GM23248 (cell line): ENCODE results near the gene TCTA. TPM values are rescaled to one million over a fixed set of nuclear protein-coding genes. Genes with fewer than 3 reads are reported as not detected.
A peak's percentile ranks its signal among the peaks of the same experiment; 100 is the strongest.

Experiments
- DNase-seq: peaks from one replicate; pipeline ENCODE4 v3.0.0-alpha.2; 2015
- H2AFZ ChIP-seq: fragments of 200-600 bp; sonication (generic); 2 replicates; pipeline ENCODE4 v1.6.1; 2016; ENCODE audit warnings: antibody characterized with exemption
- H3F3A ChIP-seq: fragments of 200-600 bp; sonication (generic); 2 replicates; pipeline ENCODE4 v1.6.1; 2016; ENCODE audit warnings: mild to moderate bottlenecking, antibody characterized with exemption, mixed run types; ENCODE audit not compliant: insufficient read depth
- H3K27ac ChIP-seq: fragments of 200-600 bp; sonication (generic); 2 replicates; pipeline ENCODE4 v1.5.1; 2016; ENCODE audit warnings: mild to moderate bottlenecking
- H3K27me3 ChIP-seq: fragments of 200-600 bp; sonication (generic); replicated peaks from 2 replicates; pipeline ENCODE4 v1.6.1; 2016; ENCODE audit warnings: mild to moderate bottlenecking; ENCODE audit not compliant: insufficient read depth
- H3K36me3 ChIP-seq: fragments of 200-600 bp; sonication (generic); 2 replicates; pipeline ENCODE4 v1.6.1; 2016; ENCODE audit warnings: low read depth, mild to moderate bottlenecking
- H3K4me1 ChIP-seq: fragments of 200-600 bp; sonication (generic); 2 replicates; pipeline ENCODE4 v1.6.1; 2016; ENCODE audit warnings: mild to moderate bottlenecking; ENCODE audit not compliant: insufficient read depth
- H3K4me2 ChIP-seq: fragments of 200-600 bp; sonication (generic); one replicate; pipeline ENCODE4 v1.6.1; 2016; ENCODE audit warnings: mild to moderate bottlenecking; ENCODE audit not compliant: unreplicated experiment
- H3K4me3 ChIP-seq: fragments of 200-600 bp; sonication (generic); 2 replicates; pipeline ENCODE4 v1.5.1; 2016; ENCODE audit warnings: mild to moderate bottlenecking
- H3K79me2 ChIP-seq: fragments of 200-600 bp; sonication (generic); 2 replicates; pipeline ENCODE4 v1.6.1; 2016; ENCODE audit warnings: mild to moderate bottlenecking; ENCODE audit not compliant: insufficient read depth
- H3K9ac ChIP-seq: fragments of 200-600 bp; sonication (generic); 2 replicates; pipeline ENCODE4 v1.6.1; 2016; ENCODE audit warnings: mild to moderate bottlenecking
- H3K9me2 ChIP-seq: fragments of 200-600 bp; sonication (generic); 2 replicates; pipeline ENCODE4 v1.6.1; 2016; ENCODE audit warnings: mixed run types, mild to moderate bottlenecking, moderate library complexity; ENCODE audit not compliant: insufficient read depth
- H3K9me3 ChIP-seq: fragments of 200-600 bp; sonication (generic); one replicate; pipeline ENCODE4 v1.6.1; 2017; ENCODE audit warnings: low read depth
- H4K20me1 ChIP-seq: fragments of 200-600 bp; sonication (generic); 2 replicates; pipeline ENCODE4 v1.6.0; 2016; ENCODE audit not compliant: insufficient read depth
- EZH2 ChIP-seq: fragments of 200-600 bp; sonication (generic); IDR thresholded peaks from 2 replicates; pipeline ENCODE4 v1.6.1; 2018; ENCODE audit warnings: antibody characterized with exemption, mild to moderate bottlenecking; ENCODE audit not compliant: insufficient read depth, poor library complexity, severe bottlenecking
- EZH2phosphoT487 ChIP-seq: fragments of 200-600 bp; sonication (generic); IDR thresholded peaks from 2 replicates; pipeline ENCODE4 v1.6.1; 2018; ENCODE audit warnings: antibody characterized with exemption, moderate library complexity, mild to moderate bottlenecking, low read depth; ENCODE audit not compliant: insufficient read depth
- WGBS, 2 experiments: methylation state at CpG; one replicate each; pipeline ENCODE4 v1.1.6; 2015 to 2017; ENCODE audit warnings: low lambda C conversion rate in 2 of 2, low coverage in 1 of 2; ENCODE audit errors: missing lambda C conversion rate in 2 of 2; 5-methylcytosine and 5-hydroxymethylcytosine counted together
- in situ Hi-C: fragments of 300-500 bp; cut with MboI; formaldehyde crosslinking; loops from 2 replicates; pipeline ENCODE4 v1.15.0; 2020
- polyA plus RNA-seq: library from polyadenylated mRNA; unstranded; fragments of >200 nt; fragmentation: Nextera tagmentation; extraction: Ambion mirVana; gene quantifications from 2 replicates; pipeline ENCODE4 v1.2.1, GENCODE V29; 2016
- total RNA-seq: library from RNA; depleted of rRNA; stranded (reverse); fragments of >200 nt; shearing (Covaris generic); gene quantifications from 2 replicates; pipeline ENCODE4 v1.2.3, GENCODE V29; 2014

The TCTA gene
- total and polyA plus RNA-seq, 2 experiments from 2014 or later, result 52.2 to 55.7 TPM

DNA sequence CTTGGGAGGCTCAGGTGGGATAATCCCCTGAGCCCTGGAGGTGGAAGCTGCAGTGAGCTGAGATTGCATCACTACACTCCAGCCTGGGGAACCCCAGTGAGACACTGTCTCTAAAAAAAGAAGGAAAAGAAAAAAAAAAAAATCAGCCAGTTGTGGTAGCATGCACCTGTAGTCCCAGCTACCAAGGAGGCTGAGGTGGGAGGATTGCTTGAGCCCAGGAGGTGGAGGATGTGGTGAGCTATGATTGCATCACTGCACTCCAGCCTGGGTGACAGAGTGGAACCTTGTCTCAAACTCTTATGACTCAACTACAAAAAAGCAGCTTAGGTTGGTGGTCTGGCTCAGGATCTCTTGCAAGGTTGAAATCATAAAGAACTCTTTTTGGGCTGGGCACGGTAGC lies 34.7 kb upstream of the TCTA start:
- Histone ChIP-seq H3K9me2 (no peaks in the 10 kb centered on the region), H3K9ac (peak overlapping the region; percentile 58), H3F3A (peaks cover 68% of the 10 kb centered on the region), H3K4me2 (peak overlapping the region; percentile 17), H3K79me2 (peaks cover 98% of the 10 kb centered on the region), H3K4me1 (peaks cover 30% of the 10 kb centered on the region), H4K20me1 (peaks cover 36% of the 10 kb centered on the region), H3K27me3 (no peaks in the 10 kb centered on the region), H3K4me3 (peak overlapping the region; percentile 29; the same call in 1 of the 2 replicates), H3K9me3 (no peaks in the 10 kb centered on the region), H3K27ac (peak overlapping the region; percentile 88), H2AFZ (no peak overlapping the region), H3K36me3 (peaks cover 30% of the 10 kb centered on the region)
- no peak for TF ChIP-seq EZH2phosphoT487
- TF ChIP-seq EZH2, result no peak
- in situ Hi-C loops, result no loop called here
- peak; percentile 75 for DNase-seq
- WGBS, 2 experiments, result 92 to 100% methylated on average over 1 of the region's 1 CpG

DNA sequence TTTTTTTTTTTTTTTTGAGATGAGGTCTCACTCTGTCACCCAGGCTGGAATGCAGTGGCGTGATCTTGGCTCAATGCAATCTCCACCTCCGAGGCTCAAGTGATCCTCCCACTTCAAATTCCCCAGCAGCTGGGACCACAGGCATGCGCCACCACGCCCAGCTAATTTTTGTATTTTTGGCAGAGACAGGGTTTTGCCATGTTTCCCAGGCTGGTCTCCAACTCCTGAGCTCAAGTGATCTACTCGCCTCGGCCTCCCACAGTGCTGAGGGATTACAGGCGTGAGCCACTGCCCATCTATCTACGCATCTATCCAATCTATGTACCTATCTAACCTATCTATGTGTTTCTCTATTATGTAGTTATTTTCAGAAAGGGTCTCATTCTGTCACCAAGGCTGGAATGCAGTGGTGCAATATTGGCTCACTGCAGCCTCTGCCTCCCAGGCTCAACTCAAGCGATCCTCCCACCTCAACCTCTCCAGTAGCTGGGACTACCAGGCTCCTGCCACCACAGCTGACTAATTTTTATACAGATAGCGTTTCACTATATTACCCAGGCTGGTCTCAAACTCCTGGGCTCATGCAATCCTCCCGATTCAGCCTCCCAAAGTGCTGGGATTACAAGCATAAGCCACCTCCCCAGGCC lies 33.9 kb upstream of the TCTA start:
- peaks cover 62% of the 10 kb centered on the region for H3F3A ChIP-seq
- peaks cover 98% of the 10 kb centered on the region for H3K79me2 ChIP-seq
- no peak overlapping the region for H2AFZ ChIP-seq
- peak; percentile 86 for DNase-seq
- WGBS, 2 experiments, result 32 to 36% methylated on average over 11 of the region's 11 CpGs
- peak overlapping the region; percentile 40 for H3K9ac ChIP-seq
- no peaks in the 10 kb centered on the region for H3K9me3 ChIP-seq
- TF ChIP-seq EZH2phosphoT487 (no peak), EZH2 (no peak)
- H4K20me1 ChIP-seq, result peaks cover 36% of the 10 kb centered on the region
- peaks cover 21% of the 10 kb centered on the region for H3K36me3 ChIP-seq
- H3K27me3 ChIP-seq, result no peaks in the 10 kb centered on the region
- peak overlapping the region; percentile 88 for H3K27ac ChIP-seq
- in situ Hi-C loops, result no loop called here
- peak overlapping the region; percentile 13; the same call in 1 of the 2 replicates for H3K4me3 ChIP-seq
- H3K9me2 ChIP-seq, result no peaks in the 10 kb centered on the region
- peak overlapping the region; percentile 60 for H3K4me2 ChIP-seq
- peaks cover 30% of the 10 kb centered on the region for H3K4me1 ChIP-seq

- no peak overlapping the region for H2AFZ ChIP-seq
- no peak overlapping the region for H3K4me2 ChIP-seq
- no peak for DNase-seq
- H3K4me3 ChIP-seq, result no peak overlapping the region
- no peaks in the 10 kb centered on the region for H3K27me3 ChIP-seq
- peaks cover 38% of the 10 kb centered on the region for H4K20me1 ChIP-seq
- H3K79me2 ChIP-seq, result peaks cover 100% of the 10 kb centered on the region
- peaks cover 25% of the 10 kb centered on the region for H3K4me1 ChIP-seq
- 61 to 65% methylated on average over 5 of the region's 5 CpGs for WGBS, 2 experiments
- H3K27ac ChIP-seq, result no peak overlapping the region
- no peaks in the 10 kb centered on the region for H3K36me3 ChIP-seq
- H3K9ac ChIP-seq, result no peak overlapping the region
- TF ChIP-seq EZH2, result no peak
- no peak for TF ChIP-seq EZH2phosphoT487
- H3K9me3 ChIP-seq, result no peaks in the 10 kb centered on the region
- in situ Hi-C loops, result no loop called here
- H3K9me2 ChIP-seq, result no peaks in the 10 kb centered on the region
- H3F3A ChIP-seq, result peaks cover 54% of the 10 kb centered on the region
These were observed 28.8 kb upstream of the TCTA start for GRCh38 chr3:49383387-49383786.

DNA sequence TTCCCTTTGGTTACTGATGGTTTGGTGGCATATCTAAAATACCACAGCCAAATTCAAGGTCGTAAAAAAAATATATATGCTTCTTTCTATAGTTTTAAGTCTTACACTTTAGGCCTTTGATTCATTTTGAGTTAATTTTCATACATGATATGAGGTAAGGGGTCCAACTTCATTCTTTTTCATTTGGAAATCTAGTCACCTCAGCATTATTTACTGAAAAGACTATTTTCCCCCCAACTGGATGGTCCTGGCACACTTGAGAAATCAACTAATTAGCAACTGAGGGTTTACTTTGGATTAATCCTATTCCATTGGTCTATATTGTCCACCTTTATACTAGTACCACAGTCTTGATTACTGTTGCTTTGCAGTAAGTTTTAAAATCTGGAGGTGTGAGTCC lies 26.6 kb upstream of the TCTA start:
- WGBS, 2 experiments, result 96% methylated on average over 1 of the region's 1 CpG
- H3K9ac ChIP-seq, result no peak overlapping the region
- H3F3A ChIP-seq, result peaks cover 40% of the 10 kb centered on the region
- H3K4me3 ChIP-seq, result no peak overlapping the region
- H3K27ac ChIP-seq, result no peak overlapping the region
- peaks cover 10% of the 10 kb centered on the region for H3K4me1 ChIP-seq
- peaks cover 37% of the 10 kb centered on the region for H4K20me1 ChIP-seq
- H3K79me2 ChIP-seq, result peaks cover 100% of the 10 kb centered on the region
- in situ Hi-C loops, result no loop called here
- H3K27me3 ChIP-seq, result no peaks in the 10 kb centered on the region
- no peaks in the 10 kb centered on the region for H3K9me3 ChIP-seq
- no peak for DNase-seq
- no peak overlapping the region for H3K4me2 ChIP-seq
- H3K9me2 ChIP-seq, result no peaks in the 10 kb centered on the region
- no peak for TF ChIP-seq EZH2phosphoT487
- TF ChIP-seq EZH2, result no peak
- no peak overlapping the region for H2AFZ ChIP-seq
- 0 out of 2 replicates have a peak, but pooled peaks cover 3% of the 10 kb centered on the region for H3K36me3 ChIP-seq
